Transverse colon (tissue), 4 donors: ENCODE results near the gene ZBTB46. TPM values are rescaled to one million over a fixed set of nuclear protein-coding genes. Genes with fewer than 3 reads are reported as not detected.

Experiments
- DNase-seq: peaks from one replicate; pipeline ENCODE4 v3.0.0-alpha.2; 2019
- H3K27ac ChIP-seq, 4 donors: fragments of 200-600 bp; sonication (generic); 2 replicates each; pipeline ENCODE4 v1.5.1; 2016 to 2018; ENCODE audit warnings: inconsistent platforms in 4 of 4
- H3K27me3 ChIP-seq: fragments of 200-600 bp; sonication (generic); 2 replicates; pipeline ENCODE4 v1.5.1; 2017; ENCODE audit warnings: inconsistent platforms
- H3K36me3 ChIP-seq, 4 donors: fragments of 200-600 bp; sonication (generic); 2 replicates each; pipeline ENCODE4 v1.5.1; 2017 to 2019; ENCODE audit warnings: inconsistent platforms in 4 of 4
- H3K4me1 ChIP-seq, 4 donors: fragments of 200-600 bp; sonication (generic); 2 replicates each; pipeline ENCODE4 v1.5.1; 2017 to 2020; ENCODE audit warnings: inconsistent platforms in 4 of 4
- H3K4me3 ChIP-seq, 4 donors: fragments of 200-600 bp; sonication (generic); 1 replicate in 1 of 4; 2 replicates in 3 of 4; pipeline versions ENCODE4 v1.5.1 to v1.6.1; 2017 to 2019; ENCODE audit warnings: inconsistent platforms in 4 of 4
- H3K9me3 ChIP-seq, 2 donors: fragments of 200-600 bp; sonication (generic); 2 replicates each; pipeline ENCODE4 v1.5.1; 2017 to 2019; ENCODE audit warnings: inconsistent platforms in 2 of 2
- EP300 ChIP-seq: sonication (generic); formaldehyde crosslinking; IDR thresholded peaks from one replicate; pipeline ENCODE4 v1.6.1; 2017; ENCODE audit warnings: antibody characterized with exemption, low read depth
- POLR2A ChIP-seq: fragments of 450-650 bp; IDR thresholded peaks from one replicate; pipeline ENCODE4 v1.6.1; 2016; ENCODE audit warnings: antibody characterized with exemption, mild to moderate bottlenecking, moderate library complexity
- POLR2AphosphoS5 ChIP-seq, 3 donors: sonication (generic); formaldehyde crosslinking; IDR thresholded peaks; one replicate each; pipeline ENCODE4 v1.6.1; 2016; ENCODE audit warnings: antibody characterized with exemption in 3 of 3
- WGBS, 2 donors: methylation state at CpG; one replicate each; pipeline ENCODE4 v1.1.5; 2018; ENCODE audit warnings: low coverage in 1 of 2; 5-methylcytosine and 5-hydroxymethylcytosine counted together
- in situ Hi-C, 4 donors: fragments of 200-750 bp; cut with MboI; loops; one replicate each; pipeline versions ENCODE4 v1.15.0 to v1.15.1; 2017; ENCODE audit warnings: low sequenced_read_pairs in 3 of 4, low pct_ligation_motif_present in 1 of 4, low pct_unique_long_range_greater_than_20kb in 1 of 4
- intact Hi-C: fragments of 100-400 bp; cut with DNase I; formaldehyde crosslinking; loops from one replicate; pipeline ENCODE4 v1.15.1; 2023; ENCODE audit warnings: low total_unique reads
- total RNA-seq, 4 donors: library from RNA; depleted of rRNA; stranded (reverse); fragments of >200 nt; gene quantifications; one replicate each; pipeline ENCODE4 v1.1.0, GENCODE V29; 2016
- TF ChIP-seq, protein P1 (sequence below), 5 experiments: fragments of 200-600 bp in 3 of 5; fragments of 450-650 bp in 2 of 5; sonication (generic) in 3 of 5; IDR thresholded peaks; 1 replicate in 2 of 5; 2 replicates in 3 of 5; pipeline ENCODE4 v1.5.1; 2016 to 2017; ENCODE audit warnings: antibody characterized with exemption in 5 of 5, inconsistent platforms in 3 of 5, mild to moderate bottlenecking in 2 of 5, moderate library complexity in 1 of 5

ZBTB46 gene
- total RNA-seq, 4 donors from 2014 or later = 2.3 to 6.0 (median 5.3) TPM

DNA sequence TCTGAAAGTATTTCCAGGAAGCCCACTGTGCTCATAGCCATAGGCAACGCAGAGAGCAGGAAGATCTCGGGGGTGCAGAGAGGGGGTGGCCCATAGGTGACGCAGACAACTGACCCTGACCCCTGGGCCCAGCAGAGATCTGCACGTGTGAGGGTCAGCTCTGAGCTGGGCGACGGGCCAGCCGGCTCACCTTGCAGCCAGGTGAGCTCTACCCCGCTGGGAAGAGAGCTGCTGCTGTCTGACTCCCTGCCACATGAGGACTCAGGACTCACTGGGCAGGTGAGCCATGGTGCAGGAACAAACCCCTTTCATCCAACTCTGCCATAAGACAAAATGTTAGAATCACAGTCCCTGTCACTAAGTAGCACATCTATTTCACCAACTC is 19.6 kb downstream of the ZBTB46 start:
- Histone ChIP-seq H3K9me3 (no peaks in the 10 kb centered on the region), H3K36me3 (no peaks in the 10 kb centered on the region), H3K4me1 (no peaks in the 10 kb centered on the region), H3K27me3 (no peaks in the 10 kb centered on the region), H3K27ac (no peak overlapping the region), H3K4me3 (no peak overlapping the region)
- in situ Hi-C loops (no loop called here), intact Hi-C loops (no loop called here)
- 69% methylated on average over 8 of the region's 8 CpGs; no CpG with 5 or more reads in 1 of the 2 donors for WGBS, 2 donors
- no peak for TF ChIP-seq POLR2A
- TF ChIP-seq, protein P1, sequence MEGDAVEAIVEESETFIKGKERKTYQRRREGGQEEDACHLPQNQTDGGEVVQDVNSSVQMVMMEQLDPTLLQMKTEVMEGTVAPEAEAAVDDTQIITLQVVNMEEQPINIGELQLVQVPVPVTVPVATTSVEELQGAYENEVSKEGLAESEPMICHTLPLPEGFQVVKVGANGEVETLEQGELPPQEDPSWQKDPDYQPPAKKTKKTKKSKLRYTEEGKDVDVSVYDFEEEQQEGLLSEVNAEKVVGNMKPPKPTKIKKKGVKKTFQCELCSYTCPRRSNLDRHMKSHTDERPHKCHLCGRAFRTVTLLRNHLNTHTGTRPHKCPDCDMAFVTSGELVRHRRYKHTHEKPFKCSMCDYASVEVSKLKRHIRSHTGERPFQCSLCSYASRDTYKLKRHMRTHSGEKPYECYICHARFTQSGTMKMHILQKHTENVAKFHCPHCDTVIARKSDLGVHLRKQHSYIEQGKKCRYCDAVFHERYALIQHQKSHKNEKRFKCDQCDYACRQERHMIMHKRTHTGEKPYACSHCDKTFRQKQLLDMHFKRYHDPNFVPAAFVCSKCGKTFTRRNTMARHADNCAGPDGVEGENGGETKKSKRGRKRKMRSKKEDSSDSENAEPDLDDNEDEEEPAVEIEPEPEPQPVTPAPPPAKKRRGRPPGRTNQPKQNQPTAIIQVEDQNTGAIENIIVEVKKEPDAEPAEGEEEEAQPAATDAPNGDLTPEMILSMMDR (IDR thresholded peaks at IDR 0.05) = no peak
- TF ChIP-seq POLR2AphosphoS5 (IDR thresholded peaks at IDR 0.05) = no peak
- no peak for TF ChIP-seq EP300
- DNase-seq = no peak

DNA sequence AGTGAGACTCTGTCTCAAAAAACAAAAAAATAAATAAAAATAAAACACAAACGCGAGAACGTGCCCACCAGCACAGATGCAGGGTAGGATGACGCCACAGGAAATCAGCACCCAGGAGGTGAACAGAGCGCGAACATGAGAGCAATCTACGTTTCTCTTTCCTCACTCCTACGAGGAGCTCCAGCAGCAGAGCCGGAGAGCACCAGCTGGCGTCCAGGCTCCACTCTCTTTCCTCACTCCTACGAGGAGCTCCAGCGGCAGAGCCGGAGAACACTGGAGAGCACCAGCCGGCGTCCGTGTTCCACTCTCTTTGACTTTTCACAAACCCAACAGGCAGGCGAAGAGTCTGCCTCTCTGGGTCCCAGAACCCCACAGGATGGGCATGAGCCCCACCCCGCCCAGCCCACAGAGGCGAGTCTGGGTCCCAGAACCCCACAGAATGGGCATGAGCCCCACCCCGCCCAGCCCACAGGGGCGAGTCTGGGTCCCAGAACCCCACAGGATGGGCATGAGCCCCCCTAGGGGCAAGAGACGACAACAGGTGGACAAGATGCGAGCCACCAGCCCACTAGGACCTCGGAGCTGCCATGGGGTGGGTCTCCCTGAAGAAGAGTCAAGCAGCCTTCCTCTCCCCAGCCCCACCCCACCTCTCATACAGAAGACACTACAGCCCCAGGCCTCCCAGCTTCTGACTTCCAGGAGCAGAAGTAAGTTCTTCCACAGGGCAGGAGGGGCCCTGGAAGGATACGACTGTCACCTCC is 20.2 kb downstream of the ZBTB46 start:
- intact Hi-C loops (no loop called here), in situ Hi-C loops (no loop called here)
- no peak overlapping the region for H3K4me3 ChIP-seq
- whole genome bisulfite sequencing, 2 donors = 76 to 87% methylated on average over 3 to 25 of the region's 25 CpGs
- no peaks in the 10 kb centered on the region for H3K27me3 ChIP-seq
- H3K9me3 ChIP-seq = no peaks in the 10 kb centered on the region
- TF ChIP-seq, protein P1 (IDR thresholded peaks at IDR 0.05) = no peak
- TF ChIP-seq EP300 (no peak), POLR2A (no peak), POLR2AphosphoS5 (IDR thresholded peaks at IDR 0.05) (no peak)
- no peak for DNase-seq
- no peak overlapping the region for H3K27ac ChIP-seq
- H3K4me1 ChIP-seq = no peaks in the 10 kb centered on the region
- no peaks in the 10 kb centered on the region for H3K36me3 ChIP-seq

DNA sequence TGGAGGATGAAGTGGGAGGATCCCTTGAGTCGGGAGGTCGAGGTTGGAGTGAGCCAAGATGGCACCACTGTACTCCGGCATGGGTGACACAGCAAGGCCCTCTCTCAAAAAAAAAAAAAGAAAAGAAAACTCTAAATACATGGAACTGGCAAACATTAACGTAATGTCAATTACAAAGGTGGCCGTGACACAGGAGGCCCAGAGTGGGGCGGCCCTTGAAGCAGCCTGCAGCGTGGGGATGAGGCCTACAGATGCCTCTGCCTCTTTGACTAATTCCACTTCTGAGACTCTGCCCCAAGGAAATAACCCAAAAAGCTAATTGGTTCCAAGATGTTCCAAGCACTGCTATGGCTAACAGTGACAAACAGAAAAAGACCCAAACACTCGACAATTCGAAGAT is 21.2 kb downstream of the ZBTB46 start:
- no peak overlapping the region for H3K27ac ChIP-seq
- H3K4me3 ChIP-seq = no peak overlapping the region
- no peaks in the 10 kb centered on the region for H3K27me3 ChIP-seq
- H3K9me3 ChIP-seq = no peaks in the 10 kb centered on the region
- 90 to 96% methylated on average over 7 to 9 of the region's 9 CpGs for WGBS, 2 donors
- DNase-seq = no peak
- H3K36me3 ChIP-seq = no peaks in the 10 kb centered on the region
- in situ Hi-C loops (no loop called here), intact Hi-C loops (no loop called here)
- TF ChIP-seq POLR2A = no peak
- TF ChIP-seq, protein P1 (IDR thresholded peaks at IDR 0.05) = no peak
- no peak for TF ChIP-seq EP300
- no peak for TF ChIP-seq POLR2AphosphoS5 (IDR thresholded peaks at IDR 0.05)
- no peaks in the 10 kb centered on the region for H3K4me1 ChIP-seq

DNA sequence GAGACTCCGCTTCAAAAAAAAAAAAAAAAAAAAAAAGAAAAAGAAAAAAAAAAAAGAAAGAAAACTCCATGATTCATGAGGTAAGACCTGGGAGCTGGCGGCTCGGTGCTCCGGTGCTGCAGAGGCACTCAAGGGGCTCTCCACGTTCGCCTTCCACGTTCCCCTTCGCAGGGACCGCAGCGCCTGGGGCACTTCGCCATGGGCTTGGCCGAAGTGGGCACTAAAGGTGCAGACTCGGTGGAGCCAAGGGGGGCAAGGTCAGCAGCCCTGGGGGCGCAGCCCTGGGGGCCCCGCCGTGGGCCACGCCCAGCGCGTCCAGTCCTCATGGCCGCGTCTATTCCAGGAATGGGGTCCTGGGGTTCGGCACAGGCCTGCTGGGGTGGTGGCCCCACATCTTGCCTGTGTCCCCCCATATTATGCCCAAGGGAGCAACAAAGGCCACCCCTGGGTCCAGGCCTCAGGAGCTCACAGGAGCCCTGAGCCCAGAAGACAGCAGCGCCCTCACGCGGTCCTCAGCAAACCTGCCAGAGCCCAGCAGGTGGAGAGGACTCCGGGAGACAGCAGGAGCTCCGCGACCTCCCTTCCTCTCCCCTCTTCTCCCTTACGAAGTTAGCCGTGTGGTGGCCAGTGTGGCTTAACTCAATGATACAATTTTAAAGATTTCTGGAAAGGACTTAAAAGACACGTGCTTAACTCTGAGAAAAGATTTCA is 21.9 kb downstream of the ZBTB46 start:
- Histone ChIP-seq H3K36me3 (no peaks in the 10 kb centered on the region), H3K27ac (no peak overlapping the region), H3K9me3 (no peaks in the 10 kb centered on the region), H3K27me3 (no peaks in the 10 kb centered on the region), H3K4me1 (no peaks in the 10 kb centered on the region), H3K4me3 (no peak overlapping the region)
- no peak for DNase-seq
- TF ChIP-seq EP300 = no peak
- TF ChIP-seq, protein P1 (IDR thresholded peaks at IDR 0.05) = no peak
- no peak for TF ChIP-seq POLR2A
- TF ChIP-seq POLR2AphosphoS5 (IDR thresholded peaks at IDR 0.05) = no peak
- 94 to 95% methylated on average over 20 to 31 of the region's 31 CpGs for WGBS, 2 donors
- intact Hi-C loops (loop anchor here (1.0 kb wide), 1 partner anchor 38 kb away; no protein-coding TSS in a partner anchor), in situ Hi-C loops (no loop called here)
